Suprapubic skin (tissue), 3 donors: Measurements from ENCODE around the gene ALMS1.

Experiments
- EP300 ChIP-seq: sonication (generic); formaldehyde crosslinking; IDR thresholded peaks from one replicate; pipeline ENCODE4 v1.6.1; 2017; ENCODE audit warnings: antibody characterized with exemption
- POLR2A ChIP-seq, 2 donors: fragments of 450-650 bp; IDR thresholded peaks; one replicate each; pipeline ENCODE4 v1.6.1; 2017; ENCODE audit warnings: antibody characterized with exemption in 2 of 2, mild to moderate bottlenecking in 2 of 2, moderate library complexity in 2 of 2
- TF ChIP-seq, protein P1 (sequence below), 2 donors: fragments of 200-600 bp in 1 of 2; fragments of 450-650 bp in 1 of 2; sonication (generic) in 1 of 2; IDR thresholded peaks; one replicate each; pipeline ENCODE4 v1.5.1; 2016 to 2019; ENCODE audit warnings: antibody characterized with exemption in 2 of 2, mild to moderate bottlenecking in 1 of 2, moderate library complexity in 1 of 2

DNA sequence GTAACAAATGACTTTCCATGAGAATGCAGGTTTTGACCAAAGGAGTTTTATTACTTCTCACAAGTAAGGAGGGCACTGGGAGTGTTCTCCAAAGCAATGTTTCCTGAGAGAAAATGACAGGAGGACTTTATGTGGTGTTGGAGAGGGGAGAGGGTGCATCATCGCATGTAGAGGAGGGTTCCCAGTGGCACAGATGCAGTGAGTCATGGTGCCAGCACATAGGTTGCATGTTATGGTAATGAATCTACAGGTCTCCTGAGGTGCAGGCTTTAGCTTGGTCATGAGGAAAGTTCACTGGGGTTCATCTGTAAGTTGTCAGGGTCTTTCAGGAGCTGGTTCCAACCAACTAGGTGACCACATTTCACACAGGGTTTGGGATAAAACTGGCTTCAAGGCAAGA, 226.2 kb downstream of the ALMS1 start:
- TF ChIP-seq, protein P1, sequence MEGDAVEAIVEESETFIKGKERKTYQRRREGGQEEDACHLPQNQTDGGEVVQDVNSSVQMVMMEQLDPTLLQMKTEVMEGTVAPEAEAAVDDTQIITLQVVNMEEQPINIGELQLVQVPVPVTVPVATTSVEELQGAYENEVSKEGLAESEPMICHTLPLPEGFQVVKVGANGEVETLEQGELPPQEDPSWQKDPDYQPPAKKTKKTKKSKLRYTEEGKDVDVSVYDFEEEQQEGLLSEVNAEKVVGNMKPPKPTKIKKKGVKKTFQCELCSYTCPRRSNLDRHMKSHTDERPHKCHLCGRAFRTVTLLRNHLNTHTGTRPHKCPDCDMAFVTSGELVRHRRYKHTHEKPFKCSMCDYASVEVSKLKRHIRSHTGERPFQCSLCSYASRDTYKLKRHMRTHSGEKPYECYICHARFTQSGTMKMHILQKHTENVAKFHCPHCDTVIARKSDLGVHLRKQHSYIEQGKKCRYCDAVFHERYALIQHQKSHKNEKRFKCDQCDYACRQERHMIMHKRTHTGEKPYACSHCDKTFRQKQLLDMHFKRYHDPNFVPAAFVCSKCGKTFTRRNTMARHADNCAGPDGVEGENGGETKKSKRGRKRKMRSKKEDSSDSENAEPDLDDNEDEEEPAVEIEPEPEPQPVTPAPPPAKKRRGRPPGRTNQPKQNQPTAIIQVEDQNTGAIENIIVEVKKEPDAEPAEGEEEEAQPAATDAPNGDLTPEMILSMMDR (IDR thresholded peaks at IDR 0.05) = no peak
- TF ChIP-seq EP300 = no peak
- no peak for TF ChIP-seq POLR2A (IDR thresholded peaks at IDR 0.05)
